Measurements from ENCODE around the gene TSN. TPM values are rescaled to one million over a fixed set of nuclear protein-coding genes. Genes with fewer than 3 reads are reported as not detected.

The TSN gene
- total RNA-seq, 1 experiment from 2014 or later = 87.3 TPM

DNA sequence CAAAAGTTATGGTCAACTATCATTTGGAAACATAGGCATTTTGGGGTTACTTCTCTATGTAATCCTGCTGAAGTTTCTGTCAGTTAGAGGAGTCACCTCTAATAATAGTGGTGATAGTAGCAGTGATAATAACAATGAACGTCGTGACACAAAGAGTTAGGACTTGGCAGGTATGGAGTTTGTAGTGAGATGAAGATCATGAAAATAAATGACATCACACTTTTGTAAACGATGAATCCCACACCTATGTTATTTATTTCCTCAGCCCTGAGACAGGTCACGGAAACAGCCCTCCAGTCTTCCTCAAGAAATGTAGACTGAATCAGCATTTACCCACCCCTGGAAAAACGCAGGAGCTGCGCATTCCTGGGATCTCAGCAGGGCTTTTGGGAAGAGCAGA is 38.8 kb downstream of the TSN start (continued):
- no peak for TF ChIP-seq ATF2 (CRISPR knock-in tag; IDR thresholded peaks at IDR 0.05; ENCODE audit: borderline replicate concordance, low read depth)
- no peak for TF ChIP-seq CBFB (CRISPR knock-in tag; IDR thresholded peaks at IDR 0.05; ENCODE audit: low read depth)
- no peak for TF ChIP-seq ARID4B (CRISPR knock-in tag; IDR thresholded peaks at IDR 0.05; ENCODE audit: borderline replicate concordance)
- no peak for TF ChIP-seq USF2 (CRISPR knock-in tag; IDR thresholded peaks at IDR 0.05)

- CTCF ChIA-PET = interaction anchor here (1.4 kb wide), 1 partner anchor 15 kb away, joined by 3 read pairs; no protein-coding TSS in a partner anchor
- no peaks in the 10 kb centered on the region for H3K9me3 Mint-ChIP-seq
- TF ChIP-seq MAX (CRISPR knock-in tag; IDR thresholded peaks at IDR 0.05) (no peak), ZNF232 (CRISPR knock-in tag; IDR thresholded peaks at IDR 0.05) (no peak), ZNF263 (CRISPR knock-in tag; IDR thresholded peaks at IDR 0.05; ENCODE audit: low read depth) (no peak), KAT7 (CRISPR knock-in tag; IDR thresholded peaks at IDR 0.05; ENCODE audit: borderline replicate concordance) (no peak), NFATC4 (CRISPR knock-in tag; IDR thresholded peaks at IDR 0.05) (no peak), ZNF671 (CRISPR knock-in tag; IDR thresholded peaks at IDR 0.05) (no peak), HMGA2 (CRISPR knock-in tag; IDR thresholded peaks at IDR 0.05) (no peak), ELF4 (CRISPR knock-in tag; IDR thresholded peaks at IDR 0.05; ENCODE audit: low read depth) (no peak), SOX15 (CRISPR knock-in tag; IDR thresholded peaks at IDR 0.05) (no peak), FOXJ3 (CRISPR knock-in tag; IDR thresholded peaks at IDR 0.05; ENCODE audit: borderline replicate concordance) (no peak), CDX4 (CRISPR knock-in tag; IDR thresholded peaks at IDR 0.05; ENCODE audit: borderline replicate concordance) (no peak), TEAD1 (CRISPR knock-in tag; IDR thresholded peaks at IDR 0.05) (no peak), MYBL2 (CRISPR knock-in tag; IDR thresholded peaks at IDR 0.05) (no peak)
- TF ChIP-seq, protein P1, sequence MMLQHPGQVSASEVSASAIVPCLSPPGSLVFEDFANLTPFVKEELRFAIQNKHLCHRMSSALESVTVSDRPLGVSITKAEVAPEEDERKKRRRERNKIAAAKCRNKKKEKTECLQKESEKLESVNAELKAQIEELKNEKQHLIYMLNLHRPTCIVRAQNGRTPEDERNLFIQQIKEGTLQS (CRISPR knock-in tag; conservative IDR thresholded peaks at IDR 0.05) = no peak
- TF ChIP-seq, protein P2, sequence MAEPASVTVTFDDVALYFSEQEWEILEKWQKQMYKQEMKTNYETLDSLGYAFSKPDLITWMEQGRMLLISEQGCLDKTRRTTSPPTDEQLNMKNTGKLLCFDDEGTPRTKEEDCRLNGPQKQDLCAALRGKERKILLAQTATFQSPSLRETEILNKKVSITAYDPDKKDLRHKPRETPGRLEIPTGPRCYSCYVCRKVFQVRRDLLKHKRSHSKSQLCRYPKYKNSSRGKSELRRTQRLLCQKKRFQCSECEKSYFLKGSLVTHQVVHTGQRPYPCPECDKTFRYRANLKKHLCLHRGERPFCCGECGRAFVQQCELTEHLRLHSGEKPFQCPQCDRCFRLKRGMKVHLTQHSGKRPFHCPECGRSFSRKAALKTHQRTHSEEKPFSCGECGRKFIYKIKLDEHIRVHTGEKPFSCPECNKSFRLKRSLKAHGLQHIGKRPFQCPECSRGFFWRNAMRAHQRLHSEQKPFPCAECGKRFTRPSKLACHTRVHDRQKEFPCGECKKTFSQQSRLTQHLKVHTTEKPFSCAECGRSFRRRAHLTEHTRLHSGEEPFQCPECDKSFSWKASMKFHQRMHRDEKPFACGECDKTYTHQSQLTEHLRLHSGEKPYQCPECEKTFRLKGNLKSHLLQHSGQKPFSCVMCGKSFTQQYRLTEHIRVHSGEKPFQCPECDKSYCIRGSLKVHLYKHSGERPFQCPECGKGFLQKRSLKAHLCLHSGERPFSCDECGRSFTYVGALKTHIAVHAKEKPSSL (CRISPR knock-in tag; conservative IDR thresholded peaks at IDR 0.05) = no peak
- TF ChIP-seq, protein P3, sequence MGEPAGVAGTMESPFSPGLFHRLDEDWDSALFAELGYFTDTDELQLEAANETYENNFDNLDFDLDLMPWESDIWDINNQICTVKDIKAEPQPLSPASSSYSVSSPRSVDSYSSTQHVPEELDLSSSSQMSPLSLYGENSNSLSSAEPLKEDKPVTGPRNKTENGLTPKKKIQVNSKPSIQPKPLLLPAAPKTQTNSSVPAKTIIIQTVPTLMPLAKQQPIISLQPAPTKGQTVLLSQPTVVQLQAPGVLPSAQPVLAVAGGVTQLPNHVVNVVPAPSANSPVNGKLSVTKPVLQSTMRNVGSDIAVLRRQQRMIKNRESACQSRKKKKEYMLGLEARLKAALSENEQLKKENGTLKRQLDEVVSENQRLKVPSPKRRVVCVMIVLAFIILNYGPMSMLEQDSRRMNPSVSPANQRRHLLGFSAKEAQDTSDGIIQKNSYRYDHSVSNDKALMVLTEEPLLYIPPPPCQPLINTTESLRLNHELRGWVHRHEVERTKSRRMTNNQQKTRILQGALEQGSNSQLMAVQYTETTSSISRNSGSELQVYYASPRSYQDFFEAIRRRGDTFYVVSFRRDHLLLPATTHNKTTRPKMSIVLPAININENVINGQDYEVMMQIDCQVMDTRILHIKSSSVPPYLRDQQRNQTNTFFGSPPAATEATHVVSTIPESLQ (CRISPR knock-in tag; IDR thresholded peaks at IDR 0.05) = no peak
Observed at GRCh38 chr2:121796239-121796638, 40.8 kb downstream of the TSN start.

More at GRCh38 chr2:121796239-121796638, 40.8 kb downstream of the TSN start:
- H3K4me3 Mint-ChIP-seq = no peak overlapping the region
- H3K27me3 Mint-ChIP-seq (ENCODE audit: low read depth) = no peaks in the 10 kb centered on the region
- POLR2A ChIA-PET = no interaction called here
- ATAC-seq = no peak
- H3K4me1 Mint-ChIP-seq = peaks cover 31% of the 10 kb centered on the region
- no peak overlapping the region for H3K27ac Mint-ChIP-seq
- no peak for DNase-seq (ENCODE audit: low spot score)
- H3K36me3 Mint-ChIP-seq = no peaks in the 10 kb centered on the region

Data from WTC11 (cell line).